A549 (cell line): ENCODE measurements around the gene DISC1.

Experiments
- ESRRA ChIP-seq: fragments of 150-350 bp; IDR thresholded peaks from 2 replicates; pipeline ENCODE4 v1.6.1; 2014; ENCODE audit warnings: mild to moderate bottlenecking, low read length, borderline replicate concordance
- GATA3 ChIP-seq: IDR thresholded peaks from 2 replicates; pipeline ENCODE4 v1.6.1; 2012; ENCODE audit warnings: borderline replicate concordance
- HOXA7 ChIP-seq: fragments of 250-450 bp; sonication (Bioruptor Pico); IDR thresholded peaks from 2 replicates; pipeline ENCODE4 v1.5.0; 2020; ENCODE audit warnings: mild to moderate bottlenecking, moderate library complexity
- POLR2A ChIP-seq: IDR thresholded peaks from 2 replicates; pipeline ENCODE4 v1.6.1; 2012; ENCODE audit warnings: mild to moderate bottlenecking, low read length
- REST ChIP-seq: fragments of 200-600 bp; sonication (generic); IDR thresholded peaks from 2 replicates; pipeline ENCODE4 v1.6.1; 2016; ENCODE audit warnings: antibody characterized with exemption, mild to moderate bottlenecking, moderate library complexity
- RFX5 ChIP-seq: fragments of 450-650 bp; IDR thresholded peaks from 2 replicates; pipeline ENCODE4 v1.7.1; 2014; ENCODE audit warnings: antibody characterized with exemption, mild to moderate bottlenecking, moderate library complexity
- TF ChIP-seq, protein P1 (sequence below): fragments of >200 bp; sonication (Bioruptor Twin); formaldehyde crosslinking; IDR thresholded peaks from 3 replicates; pipeline ENCODE4 v1.5.1; 2016
- TF ChIP-seq, protein P2 (sequence below): fragments of 250-450 bp; sonication (Bioruptor Pico); IDR thresholded peaks from 2 replicates; pipeline ENCODE4 v1.5.0; 2020; ENCODE audit warnings: low read depth, mild to moderate bottlenecking, moderate library complexity
- TF ChIP-seq, protein P3 (sequence below): fragments of >200 bp; sonication (Bioruptor Twin); formaldehyde crosslinking; IDR thresholded peaks from 3 replicates; pipeline ENCODE4 v1.6.1; 2016
- TF ChIP-seq, protein P4 (sequence below): IDR thresholded peaks from 2 replicates; pipeline ENCODE4 v1.6.1; 2012

GRCh38 chr1:232084584-232085223 is 458.1 kb downstream of the DISC1 start:
- TF ChIP-seq, protein P1, sequence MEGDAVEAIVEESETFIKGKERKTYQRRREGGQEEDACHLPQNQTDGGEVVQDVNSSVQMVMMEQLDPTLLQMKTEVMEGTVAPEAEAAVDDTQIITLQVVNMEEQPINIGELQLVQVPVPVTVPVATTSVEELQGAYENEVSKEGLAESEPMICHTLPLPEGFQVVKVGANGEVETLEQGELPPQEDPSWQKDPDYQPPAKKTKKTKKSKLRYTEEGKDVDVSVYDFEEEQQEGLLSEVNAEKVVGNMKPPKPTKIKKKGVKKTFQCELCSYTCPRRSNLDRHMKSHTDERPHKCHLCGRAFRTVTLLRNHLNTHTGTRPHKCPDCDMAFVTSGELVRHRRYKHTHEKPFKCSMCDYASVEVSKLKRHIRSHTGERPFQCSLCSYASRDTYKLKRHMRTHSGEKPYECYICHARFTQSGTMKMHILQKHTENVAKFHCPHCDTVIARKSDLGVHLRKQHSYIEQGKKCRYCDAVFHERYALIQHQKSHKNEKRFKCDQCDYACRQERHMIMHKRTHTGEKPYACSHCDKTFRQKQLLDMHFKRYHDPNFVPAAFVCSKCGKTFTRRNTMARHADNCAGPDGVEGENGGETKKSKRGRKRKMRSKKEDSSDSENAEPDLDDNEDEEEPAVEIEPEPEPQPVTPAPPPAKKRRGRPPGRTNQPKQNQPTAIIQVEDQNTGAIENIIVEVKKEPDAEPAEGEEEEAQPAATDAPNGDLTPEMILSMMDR = no peak
- TF ChIP-seq, protein P2, sequence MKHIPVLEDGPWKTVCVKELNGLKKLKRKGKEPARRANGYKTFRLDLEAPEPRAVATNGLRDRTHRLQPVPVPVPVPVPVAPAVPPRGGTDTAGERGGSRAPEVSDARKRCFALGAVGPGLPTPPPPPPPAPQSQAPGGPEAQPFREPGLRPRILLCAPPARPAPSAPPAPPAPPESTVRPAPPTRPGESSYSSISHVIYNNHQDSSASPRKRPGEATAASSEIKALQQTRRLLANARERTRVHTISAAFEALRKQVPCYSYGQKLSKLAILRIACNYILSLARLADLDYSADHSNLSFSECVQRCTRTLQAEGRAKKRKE (CRISPR knock-in tag) = no peak
- TF ChIP-seq POLR2A (no peak), ESRRA (no peak), GATA3 (no peak), HOXA7 (CRISPR knock-in tag) (no peak), REST (peak; percentile 70; the same call in 1 of the 2 replicates), RFX5 (no peak)
- TF ChIP-seq, protein P3, sequence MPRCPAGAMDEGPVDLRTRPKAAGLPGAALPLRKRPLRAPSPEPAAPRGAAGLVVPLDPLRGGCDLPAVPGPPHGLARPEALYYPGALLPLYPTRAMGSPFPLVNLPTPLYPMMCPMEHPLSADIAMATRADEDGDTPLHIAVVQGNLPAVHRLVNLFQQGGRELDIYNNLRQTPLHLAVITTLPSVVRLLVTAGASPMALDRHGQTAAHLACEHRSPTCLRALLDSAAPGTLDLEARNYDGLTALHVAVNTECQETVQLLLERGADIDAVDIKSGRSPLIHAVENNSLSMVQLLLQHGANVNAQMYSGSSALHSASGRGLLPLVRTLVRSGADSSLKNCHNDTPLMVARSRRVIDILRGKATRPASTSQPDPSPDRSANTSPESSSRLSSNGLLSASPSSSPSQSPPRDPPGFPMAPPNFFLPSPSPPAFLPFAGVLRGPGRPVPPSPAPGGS = no peak
- TF ChIP-seq, protein P4, sequence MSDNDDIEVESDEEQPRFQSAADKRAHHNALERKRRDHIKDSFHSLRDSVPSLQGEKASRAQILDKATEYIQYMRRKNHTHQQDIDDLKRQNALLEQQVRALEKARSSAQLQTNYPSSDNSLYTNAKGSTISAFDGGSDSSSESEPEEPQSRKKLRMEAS = no peak
